ENCODE measurements around the gene MED12L. TPM values are rescaled to one million over a fixed set of nuclear protein-coding genes. Genes with fewer than 3 reads are reported as not detected.

The MED12L gene
- total RNA-seq, 1 experiment from 2014 or later = 14.9 TPM

DNA sequence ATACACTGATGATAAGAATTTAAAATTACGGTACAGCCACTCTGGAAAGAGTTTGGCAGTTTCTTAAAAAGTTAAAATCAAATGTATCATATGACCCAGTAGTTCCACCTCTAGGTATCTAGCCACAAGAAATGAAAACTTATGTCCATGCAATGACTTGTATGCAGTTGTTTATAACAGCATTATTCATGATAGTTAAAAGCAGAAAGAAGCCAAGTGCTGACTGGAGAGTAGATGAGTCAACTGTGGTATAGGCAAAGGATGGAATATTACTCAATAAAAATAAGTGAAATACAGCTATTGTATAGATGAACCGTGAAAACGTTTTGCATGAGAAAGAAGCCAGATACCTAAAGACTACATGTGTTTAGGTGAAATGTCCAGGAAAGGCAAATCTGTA lies 216.3 kb downstream of the MED12L start:
- H3K27me3 Mint-ChIP-seq (ENCODE audit: low read depth) = no peaks in the 10 kb centered on the region

More for the DNA sequence above, 216.3 kb downstream of the MED12L start:
- Histone ChIP-seq H3K4me1 (ENCODE audit: insufficient read depth, low read length) (peaks cover 9% of the 10 kb centered on the region; the same call in 1 of the 2 replicates), H3K79me2 (ENCODE audit: insufficient read depth, low read length) (no peaks in the 10 kb centered on the region), H3K9ac (ENCODE audit: extremely low read depth, insufficient read length, low read length) (no peak overlapping the region), H2BK120ac (ENCODE audit: low read depth, low read length, poor library complexity, severe bottlenecking) (no peak overlapping the region), H2BK20ac (ENCODE audit: low read depth, low read length, poor library complexity, severe bottlenecking) (no peak overlapping the region), H3K4ac (ENCODE audit: low read depth, low read length) (no peak overlapping the region), H3K23ac (ENCODE audit: insufficient read length, low read depth, low read length) (no peak overlapping the region), H3K27ac (ENCODE audit: insufficient read length, low read depth, low read length) (no peak overlapping the region), H3T11ph (ENCODE audit: low read length) (no peak overlapping the region), H4K5ac (ENCODE audit: insufficient read length, low read depth, low read length) (no peak overlapping the region), H4K8ac (replicated peaks; ENCODE audit: insufficient read length, low read depth, low read length) (no peak overlapping the region), H2BK5ac (ENCODE audit: insufficient read length, low read length) (no peak overlapping the region), H3K79me1 (ENCODE audit: insufficient read depth, low read depth, low read length, poor library complexity, severe bottlenecking) (no peaks in the 10 kb centered on the region), H3K56ac (ENCODE audit: insufficient read length, low read depth, low read length) (no peak overlapping the region), H3K23me2 (ENCODE audit: insufficient read length, low read depth, low read length, poor library complexity, severe bottlenecking) (no peaks in the 10 kb centered on the region), H3K14ac (ENCODE audit: insufficient read depth, low read length) (no peak overlapping the region), H4K20me1 (ENCODE audit: control insufficient read depth, insufficient read depth, insufficient read length) (no peaks in the 10 kb centered on the region), H3K18ac (ENCODE audit: insufficient read length, low read depth, low read length) (no peak overlapping the region), H2AK5ac (ENCODE audit: insufficient read length, low read length) (no peak overlapping the region), H2AFZ (ENCODE audit: low read length) (no peak overlapping the region), H3K9me3 (ENCODE audit: control insufficient read depth, low read depth, low read length) (no peaks in the 10 kb centered on the region), H3K27me3 (ENCODE audit: insufficient read depth, low read length) (no peaks in the 10 kb centered on the region), H4K91ac (ENCODE audit: insufficient read length, low read depth, low read length) (no peak overlapping the region), H3K4me2 (ENCODE audit: insufficient read depth, insufficient read length, low read length) (no peak overlapping the region), H2BK12ac (ENCODE audit: insufficient read length, low read depth, low read length) (no peak overlapping the region), H2BK15ac (ENCODE audit: low read depth, low read length) (no peak overlapping the region)
- no peak overlapping the region for H3K27ac Mint-ChIP-seq
- H3K36me3 Mint-ChIP-seq (ENCODE audit: insufficient read depth in 1 of 3, low read depth in 3 of 3) = no peaks in the 10 kb centered on the region
- DNase-seq = no peak
- no peaks in the 10 kb centered on the region for H3K9me3 Mint-ChIP-seq
- WGBS (ENCODE audit: extremely low coverage, insufficient read length, low lambda C conversion rate) = no CpG with 5 or more reads among the region's 3 CpGs
- TF ChIP-seq, protein P1, sequence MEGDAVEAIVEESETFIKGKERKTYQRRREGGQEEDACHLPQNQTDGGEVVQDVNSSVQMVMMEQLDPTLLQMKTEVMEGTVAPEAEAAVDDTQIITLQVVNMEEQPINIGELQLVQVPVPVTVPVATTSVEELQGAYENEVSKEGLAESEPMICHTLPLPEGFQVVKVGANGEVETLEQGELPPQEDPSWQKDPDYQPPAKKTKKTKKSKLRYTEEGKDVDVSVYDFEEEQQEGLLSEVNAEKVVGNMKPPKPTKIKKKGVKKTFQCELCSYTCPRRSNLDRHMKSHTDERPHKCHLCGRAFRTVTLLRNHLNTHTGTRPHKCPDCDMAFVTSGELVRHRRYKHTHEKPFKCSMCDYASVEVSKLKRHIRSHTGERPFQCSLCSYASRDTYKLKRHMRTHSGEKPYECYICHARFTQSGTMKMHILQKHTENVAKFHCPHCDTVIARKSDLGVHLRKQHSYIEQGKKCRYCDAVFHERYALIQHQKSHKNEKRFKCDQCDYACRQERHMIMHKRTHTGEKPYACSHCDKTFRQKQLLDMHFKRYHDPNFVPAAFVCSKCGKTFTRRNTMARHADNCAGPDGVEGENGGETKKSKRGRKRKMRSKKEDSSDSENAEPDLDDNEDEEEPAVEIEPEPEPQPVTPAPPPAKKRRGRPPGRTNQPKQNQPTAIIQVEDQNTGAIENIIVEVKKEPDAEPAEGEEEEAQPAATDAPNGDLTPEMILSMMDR (conservative IDR thresholded peaks at IDR 0.05) = no peak
- peaks cover 32 to 36% of the 10 kb centered on the region in 2 experiments for H3K4me1 Mint-ChIP-seq
- no peak overlapping the region for H3K4me3 Mint-ChIP-seq

Data from H9 (cell line).